Right lobe of liver (tissue), 6 donors: ENCODE results near the gene KSR2. TPM values are rescaled to one million over a fixed set of nuclear protein-coding genes. Genes with fewer than 3 reads are reported as not detected.
A peak's percentile ranks its signal among the peaks of the same experiment; 100 is the strongest.

Source experiments
- ATAC-seq, 4 donors: fragments of 200-7000 bp; cut with Tn5 transposase; one replicate each; pipeline ENCODE4 v1.9.1; 2020; ENCODE audit warnings: mild to moderate bottlenecking in 4 of 4, moderate library complexity in 4 of 4
- DNase-seq, 3 donors: peaks; one replicate each; pipeline ENCODE4 v3.0.0-alpha.2; 2020
- H3K27ac ChIP-seq, 3 donors: fragments of 200-600 bp; one replicate each; pipeline ENCODE4 v1.8.0; 2022
- H3K27me3 ChIP-seq, 2 donors: fragments of 200-600 bp; one replicate each; pipeline ENCODE4 v1.8.0; 2022
- H3K36me3 ChIP-seq, 4 donors: fragments of 200-600 bp; sonication (generic) in 1 of 4; one replicate each; pipeline versions ENCODE4 v1.5.1 to v1.8.0; 2017 to 2022; ENCODE audit warnings: control low read depth in 1 of 4
- H3K4me1 ChIP-seq, 4 donors: fragments of 200-600 bp; sonication (generic) in 1 of 4; one replicate each; pipeline versions ENCODE4 v1.5.1 to v1.8.0; 2017 to 2022; ENCODE audit warnings: control low read depth in 1 of 4
- H3K4me3 ChIP-seq, 3 donors: fragments of 200-600 bp; one replicate each; pipeline ENCODE4 v1.8.0; 2022
- H3K9me3 ChIP-seq, 4 donors: fragments of 200-600 bp; sonication (generic) in 1 of 4; one replicate each; pipeline versions ENCODE4 v1.5.1 to v1.8.0; 2017 to 2022; ENCODE audit warnings: control low read depth in 1 of 4
- CTCF ChIP-seq, 4 donors: fragments of 200-600 bp in 3 of 4; fragments of 450-650 bp in 1 of 4; IDR thresholded peaks; one replicate each; pipeline versions ENCODE4 v1.5.1 to v1.8.0; 2016 to 2022; ENCODE audit warnings: antibody characterized with exemption in 4 of 4, mild to moderate bottlenecking in 2 of 4
- POLR2A ChIP-seq: fragments of 450-650 bp; IDR thresholded peaks from one replicate; pipeline ENCODE4 v1.6.1; 2017; ENCODE audit warnings: antibody characterized with exemption, mild to moderate bottlenecking
- WGBS: methylation state at CpG from one replicate; pipeline ENCODE4 v1.1.6; 2018; ENCODE audit warnings: low coverage, low lambda C conversion rate; ENCODE audit not compliant: insufficient coverage; ENCODE audit errors: missing lambda C conversion rate; 5-methylcytosine and 5-hydroxymethylcytosine counted together
- intact Hi-C, 2 donors: fragments of 100-400 bp; cut with DNase I; formaldehyde crosslinking; loops; one replicate each; pipeline versions ENCODE4 v1.11.2 to v1.14.1; 2022
- total RNA-seq, 6 experiments: library from RNA; depleted of rRNA in 2 of 6; stranded (reverse); fragments of >200 nt in 2 of 6; fragmentation: NEBNext Ultra II Directional in 3 of 6; extraction: Animal tissue kit (Norgen Biotek cat#: 25700) in 3 of 6; gene quantifications; one replicate each; pipeline versions ENCODE4 v1.1.0 to v1.2.4, GENCODE V29; 2016 to 2023
- donor health status: DM: no; HTN: yes; CAD: no.
- donor health status: DM: no; HTN: no; CAD: no.
- donor health status: DM: no; HTN: no; CAD: no.
- donor health status: DM: no; HTN: yes; CAD: no.
- donor health status: DM: no; HTN: yes; CAD: no.

KSR2 gene
- total RNA-seq, 6 experiments from 2014 or later = 0.02 to 0.07 (median 0.02) TPM; not detected in 2

GRCh38 chr12:117881517-117881916, 87.3 kb downstream of the KSR2 start:
- peak; percentile 22 to 66 (median 46) for ATAC-seq
- Histone ChIP-seq H3K27ac (no peak overlapping the region), H3K27me3 (no peaks in the 10 kb centered on the region), H3K4me3 (no peak overlapping the region), H3K9me3 (no peaks in the 10 kb centered on the region), H3K4me1 (no peaks in the 10 kb centered on the region), H3K36me3 (no peaks in the 10 kb centered on the region)
- peak in 1 of 3 donors; percentile 47 for DNase-seq
- intact Hi-C loops = no loop called here
- TF ChIP-seq CTCF (IDR thresholded peaks at IDR 0.05) (no peak), POLR2A (no peak)

GRCh38 chr12:117878605-117879004, 90.2 kb downstream of the KSR2 start:
- H3K4me3 ChIP-seq = no peak overlapping the region
- H3K27ac ChIP-seq = no peak overlapping the region
- ATAC-seq (peak in 3 of 4 donors; percentile 27 to 56 (median 30)), DNase-seq (no peak)
- TF ChIP-seq CTCF (IDR thresholded peaks at IDR 0.05) (no peak), POLR2A (no peak)
- no peaks in the 10 kb centered on the region for H3K4me1 ChIP-seq
- no peaks in the 10 kb centered on the region for H3K27me3 ChIP-seq
- intact Hi-C loops = loop anchor here in 1 of 2 donors (10.0 kb wide), 1 partner anchor 156 kb away; no protein-coding TSS in a partner anchor
- WGBS = 39% methylated on average over 8 of the region's 8 CpGs
- H3K9me3 ChIP-seq = no peaks in the 10 kb centered on the region
- no peaks in the 10 kb centered on the region for H3K36me3 ChIP-seq

- ATAC-seq (no peak), DNase-seq (no peak)
- H3K36me3 ChIP-seq = no peaks in the 10 kb centered on the region
- no peak overlapping the region for H3K4me3 ChIP-seq
- H3K27ac ChIP-seq = no peak overlapping the region
- H3K9me3 ChIP-seq = no peaks in the 10 kb centered on the region
- intact Hi-C loops = loop anchor here in 1 of 2 donors (10.0 kb wide), 1 partner anchor 158 kb away; no protein-coding TSS in a partner anchor
- no peak for TF ChIP-seq CTCF (IDR thresholded peaks at IDR 0.05)
- TF ChIP-seq POLR2A = no peak
- 76% methylated on average over 3 of the region's 3 CpGs for WGBS
- no peaks in the 10 kb centered on the region for H3K27me3 ChIP-seq
- no peaks in the 10 kb centered on the region for H3K4me1 ChIP-seq
These were observed 92.4 kb downstream of the KSR2 start for GRCh38 chr12:117876436-117876816.

- intact Hi-C loops = loop anchor here in 1 of 2 donors (10.0 kb wide), 1 partner anchor 159 kb away; no protein-coding TSS in a partner anchor
- DNase-seq = peak in 1 of 3 donors; percentile 23
- no peak for ATAC-seq
- WGBS = 28% methylated on average over 24 of the region's 29 CpGs
- H3K27me3 ChIP-seq = no peaks in the 10 kb centered on the region
- H3K9me3 ChIP-seq = no peaks in the 10 kb centered on the region
- no peak overlapping the region for H3K27ac ChIP-seq
- H3K4me1 ChIP-seq = no peaks in the 10 kb centered on the region
- no peaks in the 10 kb centered on the region for H3K36me3 ChIP-seq
- no peak overlapping the region for H3K4me3 ChIP-seq
- no peak for TF ChIP-seq CTCF (IDR thresholded peaks at IDR 0.05)
- TF ChIP-seq POLR2A = no peak
These were observed 92.9 kb downstream of the KSR2 start for GRCh38 chr12:117875744-117876435.
